ENCODE data around the gene KCNIP4. TPM values are rescaled to one million over a fixed set of nuclear protein-coding genes. Genes with fewer than 3 reads are reported as not detected.

KCNIP4 gene
- total and polyA plus RNA-seq, 7 donors = 0.03 TPM; not detected in 6

- no peaks in the 10 kb centered on the region for H3K9me3 ChIP-seq
- no peak for DNase-seq
- no peak overlapping the region for H3K4me3 ChIP-seq
- WGBS, 3 donors = 46 to 67% (median 65%) methylated on average over 2 of the region's 2 CpGs
- H3K4me1 ChIP-seq = no peaks in the 10 kb centered on the region
- no peak overlapping the region for H3K27ac ChIP-seq
- no peak for TF ChIP-seq CTCF (IDR thresholded peaks at IDR 0.05)
- H3K27me3 ChIP-seq (ENCODE audit: insufficient read depth in 3 of 3, low read length in 2 of 3) = no peaks in the 10 kb centered on the region
- intact Hi-C loops (cut with DNase I) = no loop called here
- no peak for ATAC-seq
- no peaks in the 10 kb centered on the region for H3K36me3 ChIP-seq (ENCODE audit: insufficient read depth in 1 of 2, low read depth in 1 of 2)
These were observed 220.3 kb downstream of the KCNIP4 start for GRCh38 chr4:21728304-21728703.

GRCh38 chr4:21726255-21726815 lies 222.2 kb downstream of the KCNIP4 start:
- H3K4me3 ChIP-seq = no peak overlapping the region
- H3K27me3 ChIP-seq (ENCODE audit: insufficient read depth in 3 of 3, low read length in 2 of 3) = no peaks in the 10 kb centered on the region
- no peak for ATAC-seq
- no peak for DNase-seq
- H3K27ac ChIP-seq = no peak overlapping the region
- intact Hi-C loops (cut with DNase I) = no loop called here
- no peaks in the 10 kb centered on the region for H3K4me1 ChIP-seq
- 40 to 46% (median 43%) methylated on average over 5 of the region's 5 CpGs for WGBS, 3 donors
- no peaks in the 10 kb centered on the region for H3K36me3 ChIP-seq (ENCODE audit: insufficient read depth in 1 of 2, low read depth in 1 of 2)
- no peaks in the 10 kb centered on the region for H3K9me3 ChIP-seq
- no peak for TF ChIP-seq CTCF (IDR thresholded peaks at IDR 0.05)

- intact Hi-C loops (cut with DNase I) = no loop called here
- no peaks in the 10 kb centered on the region for H3K27me3 ChIP-seq (ENCODE audit: insufficient read depth in 3 of 3, low read length in 2 of 3)
- ATAC-seq = no peak
- no peaks in the 10 kb centered on the region for H3K4me1 ChIP-seq
- TF ChIP-seq CTCF (IDR thresholded peaks at IDR 0.05) = no peak
- H3K9me3 ChIP-seq = no peaks in the 10 kb centered on the region
- H3K27ac ChIP-seq = no peak overlapping the region
- no peak overlapping the region for H3K4me3 ChIP-seq
- H3K36me3 ChIP-seq (ENCODE audit: insufficient read depth in 1 of 2, low read depth in 1 of 2) = no peaks in the 10 kb centered on the region
- DNase-seq = no peak
- 75 to 80% (median 78%) methylated on average over 6 of the region's 6 CpGs for WGBS, 3 donors
These were observed 226.3 kb downstream of the KCNIP4 start for GRCh38 chr4:21722157-21722839.

GRCh38 chr4:21716531-21716930 lies 232.0 kb downstream of the KCNIP4 start:
- intact Hi-C loops (cut with DNase I) = no loop called here
- 57 to 63% (median 59%) methylated on average over 6 of the region's 6 CpGs for WGBS, 3 donors
- no peaks in the 10 kb centered on the region for H3K36me3 ChIP-seq (ENCODE audit: insufficient read depth in 1 of 2, low read depth in 1 of 2)
- no peak overlapping the region for H3K4me3 ChIP-seq
- no peaks in the 10 kb centered on the region for H3K4me1 ChIP-seq
- H3K27me3 ChIP-seq (ENCODE audit: insufficient read depth in 3 of 3, low read length in 2 of 3) = no peaks in the 10 kb centered on the region
- H3K9me3 ChIP-seq = no peaks in the 10 kb centered on the region
- no peak for DNase-seq
- ATAC-seq = no peak
- no peak overlapping the region for H3K27ac ChIP-seq
- no peak for TF ChIP-seq CTCF (IDR thresholded peaks at IDR 0.05)

Measured in psoas muscle (tissue), 8 donors.